GM12878 (cell line): ENCODE measurements around the gene MITF. TPM values are rescaled to one million over a fixed set of nuclear protein-coding genes. Genes with fewer than 3 reads are reported as not detected.

Experiments
- ATAC-seq: fragments of 200-7000 bp; cut with Tn5 transposase; 3 replicates; pipeline ENCODE4 v1.9.1; 2020; ENCODE audit warnings: mild to moderate bottlenecking, moderate library complexity
- BruUV-seq: library from RNA; stranded (reverse); fragments of 400-500 nt; replicated peaks from 2 replicates; lab custom pipeline; 2021; lab: Mats Ljungman, UMichigan
- CTCF ChIA-PET: fragments of 300-600 bp; sonication (Branson Sonifier 250); formaldehyde crosslinking; extraction: SDS; loops from one replicate; lab custom pipeline; 2021; ENCODE audit warnings: inconsistent platforms; lab: Yijun Ruan, JAX
- POLR2A ChIA-PET: fragments of 350-600 bp; formaldehyde crosslinking; extraction: SDS; loops from one replicate; lab custom pipeline; 2021; ENCODE audit warnings: inconsistent platforms; lab: Charles Lee
- RAD21 ChIA-PET: fragments of 300-600 bp; sonication (Branson Sonifier 250); formaldehyde crosslinking; loops from one replicate; lab custom pipeline; 2023; ENCODE audit warnings: antibody characterized with exemption; ENCODE audit not compliant: unreplicated experiment; lab: Charles Lee
- SMC1A ChIA-PET: fragments of 300-600 bp; sonication (Branson Sonifier 250); formaldehyde crosslinking; loops from one replicate; lab custom pipeline; 2023; ENCODE audit not compliant: unreplicated experiment, uncharacterized antibody; lab: Charles Lee
- DNase-seq: peaks from one replicate; pipeline ENCODE4 v3.0.0-alpha.2; 2011; ENCODE audit warnings: low read depth, low spot score
- FAIRE-seq: peaks from 3 replicates; lab custom pipeline; 2011; peaks lifted over from hg19 to GRCh38; lab: Jason Lieb, UNC
- H2AFZ ChIP-seq: 2 replicates; pipeline ENCODE4 v1.6.0; 2011; ENCODE audit warnings: low read depth, low read length, control low read depth; ENCODE audit not compliant: control insufficient read depth
- H3K27ac ChIP-seq: 2 replicates; pipeline ENCODE4 v1.5.1; 2011; ENCODE audit warnings: control low read depth; ENCODE audit not compliant: control insufficient read depth, insufficient read depth
- H3K27me3 ChIP-seq, 2 experiments: replicated peaks in 1 of 2; 2 replicates each; pipeline versions ENCODE4 v1.6.0 to v1.6.1; 2011; ENCODE audit warnings: low read length in 1 of 2; ENCODE audit not compliant: control insufficient read depth in 2 of 2, insufficient read depth in 2 of 2
- H3K36me3 ChIP-seq, 2 experiments: 2 replicates each; pipeline ENCODE4 v1.5.1; 2011; ENCODE audit warnings: low read length in 1 of 2; ENCODE audit not compliant: control insufficient read depth in 2 of 2, insufficient read depth in 2 of 2
- H3K4me1 ChIP-seq: 2 replicates; pipeline ENCODE4 v1.6.1; 2011; ENCODE audit warnings: mild to moderate bottlenecking, low read length, moderate library complexity, mixed read lengths; ENCODE audit not compliant: control insufficient read depth, insufficient read depth
- H3K4me2 ChIP-seq: 2 replicates; pipeline ENCODE4 v1.6.0; 2011; ENCODE audit warnings: control low read depth; ENCODE audit not compliant: control insufficient read depth, insufficient read depth
- H3K4me3 ChIP-seq: fragments of 200-600 bp; sonication (generic); 2 replicates; pipeline ENCODE4 v1.5.1; 2016
- H3K79me2 ChIP-seq: 2 replicates; pipeline ENCODE4 v1.6.0; 2011; ENCODE audit warnings: low read length; ENCODE audit not compliant: control insufficient read depth, insufficient read depth
- H3K9ac ChIP-seq: 2 replicates; pipeline ENCODE4 v1.8.0; 2011; ENCODE audit warnings: low read length, control low read depth, mixed read lengths; ENCODE audit not compliant: control insufficient read depth, insufficient read depth
- H3K9me3 ChIP-seq: replicated peaks from 3 replicates; pipeline ENCODE4 v1.5.1; 2011; ENCODE audit warnings: mild to moderate bottlenecking, low read length; ENCODE audit not compliant: control insufficient read depth, insufficient read depth
- H4K20me1 ChIP-seq: 2 replicates; pipeline ENCODE4 v1.6.0; 2011; ENCODE audit not compliant: control insufficient read depth, insufficient read depth
- ATF7 ChIP-seq: fragments of 450-650 bp; IDR thresholded peaks from 2 replicates; pipeline ENCODE4 v1.6.1; 2016; ENCODE audit warnings: low read depth, mild to moderate bottlenecking
- BCL3 ChIP-seq: IDR thresholded peaks from 2 replicates; pipeline ENCODE4 v1.6.1; 2011; ENCODE audit warnings: borderline replicate concordance, low read depth, mild to moderate bottlenecking, moderate library complexity, low read length; ENCODE audit not compliant: insufficient read depth, poor library complexity, severe bottlenecking
- BRCA1 ChIP-seq: IDR thresholded peaks from 2 replicates; pipeline ENCODE4 v1.6.1; 2011; ENCODE audit warnings: low read depth, low read length, improper control_type of control experiment
- CEBPZ ChIP-seq: fragments of 150-350 bp; IDR thresholded peaks from 2 replicates; pipeline ENCODE4 v1.6.1; 2016; ENCODE audit warnings: low read depth, low read length
- EED ChIP-seq: sonication (generic); IDR thresholded peaks from 2 replicates; pipeline ENCODE4 v1.6.1; 2016; ENCODE audit warnings: antibody characterized with exemption, low read depth
- HCFC1 ChIP-seq: fragments of 150-350 bp; IDR thresholded peaks from 2 replicates; pipeline ENCODE4 v1.6.1; 2014; ENCODE audit warnings: low read length
- HDAC2 ChIP-seq: fragments of 200-600 bp; sonication (generic); IDR thresholded peaks from 2 replicates; pipeline ENCODE4 v1.6.1; 2017
- MXI1 ChIP-seq: fragments of 150-350 bp; IDR thresholded peaks from 2 replicates; pipeline ENCODE4 v1.6.1; 2011; ENCODE audit warnings: low read depth, mild to moderate bottlenecking, inconsistent platforms, low read length, improper control_type of control experiment
- MYB ChIP-seq: fragments of 150-350 bp; IDR thresholded peaks from 2 replicates; pipeline ENCODE4 v1.6.1; 2014; ENCODE audit warnings: mild to moderate bottlenecking, low read depth, low read length, borderline replicate concordance
- MYC ChIP-seq: IDR thresholded peaks from 2 replicates; pipeline ENCODE4 v1.6.1; 2011; ENCODE audit warnings: mild to moderate bottlenecking, low read length, moderate library complexity, inconsistent platforms; ENCODE audit not compliant: insufficient read depth, insufficient replicate concordance, insufficient read length, severe bottlenecking
- RB1 ChIP-seq: fragments of 450-650 bp; formaldehyde crosslinking; IDR thresholded peaks from 2 replicates; pipeline ENCODE4 v1.6.1; 2017; ENCODE audit warnings: mild to moderate bottlenecking, borderline replicate concordance
- RCOR1 ChIP-seq: conservative IDR thresholded peaks from 2 replicates; pipeline ENCODE4 v1.6.1; 2012; ENCODE audit warnings: low read depth, low read length, improper control_type of control experiment
- TCF12 ChIP-seq: IDR thresholded peaks from 2 replicates; pipeline ENCODE4 v1.6.1; 2011; ENCODE audit warnings: low read depth, mild to moderate bottlenecking, low read length
- TCF7 ChIP-seq: IDR thresholded peaks from 2 replicates; pipeline ENCODE4 v1.6.1; 2014; ENCODE audit warnings: antibody characterized with exemption, borderline replicate concordance
- ZNF274 ChIP-seq: IDR thresholded peaks from one replicate; pipeline ENCODE4 v1.8.0; 2011; ENCODE audit not compliant: insufficient read length, insufficient read depth
- WGBS: methylation state at CpG from one replicate; pipeline ENCODE4 v1.1.6; 2016; ENCODE audit warnings: low lambda C conversion rate; ENCODE audit not compliant: insufficient replicate concordance, insufficient coverage; ENCODE audit errors: missing lambda C conversion rate; 5-methylcytosine and 5-hydroxymethylcytosine counted together
- in situ Hi-C: fragments of 300-500 bp; cut with MboI; formaldehyde crosslinking; loops from 9 replicates; pipeline ENCODE4 v1.14.3; 2018; ENCODE audit warnings: mixed read lengths
- intact Hi-C: fragments of 100-400 bp; cut with micrococcal nuclease; formaldehyde crosslinking; loops from one replicate; pipeline ENCODE4 v1.14.2; 2022; ENCODE audit not compliant: unreplicated experiment
- polyA plus RNA-seq, 11 experiments: library from polyadenylated mRNA; depleted of rRNA in 4 of 11; unstranded in 6 of 11; stranded (reverse) in 5 of 11; fragments of >200 nt; fragmentation: Nextera tagmentation in 4 of 11; fragmentation: Illumina TruSeq in 1 of 11; extraction: Ambion mirVana in 4 of 11; extraction: Trizol in 1 of 11; gene quantifications; 1 replicate in 1 of 11; 2 replicates in 10 of 11; pipeline versions ENCODE4 v1.2.1 to v1.2.3, GENCODE V29; 2011 to 2016; ENCODE audit warnings: inconsistent platforms in 2 of 11, missing spikeins in 2 of 11, low read depth in 1 of 11
- total RNA-seq, 4 experiments: library from RNA; depleted of rRNA in 3 of 4; stranded (reverse); fragments of >200 nt in 3 of 4; fragmentation: Illumina TruSeq in 1 of 4; extraction: Trizol in 1 of 4; gene quantifications; 2 replicates each; pipeline versions ENCODE4 v1.2.1 to v1.2.3, GENCODE V29; 2013 to 2021
- TF ChIP-seq, protein P1 (sequence below): fragments of 450-650 bp; IDR thresholded peaks from 2 replicates; pipeline ENCODE4 v1.6.1; 2018; ENCODE audit warnings: mild to moderate bottlenecking, low read depth, moderate library complexity; ENCODE audit not compliant: partially characterized antibody
- TF ChIP-seq, protein P2 (sequence below): IDR thresholded peaks from 2 replicates; pipeline ENCODE4 v1.6.1; 2012; ENCODE audit warnings: low read length, inconsistent platforms

MITF gene
- total and polyA plus RNA-seq, 10 of the 15 experiments (the other 5 are each of a cell fraction or from before 2014, with no cell fraction given) = under 0.01 to 0.90 (median 0.06) TPM; not detected in 3

GRCh38 chr3:69825446-69825845 lies 86.2 kb downstream of the MITF start:
- no peak overlapping the region for H3K4me2 ChIP-seq
- ATAC-seq = no peak
- no peak for DNase-seq
- RAD21 ChIA-PET = no interaction called here
- H4K20me1 ChIP-seq = no peaks in the 10 kb centered on the region
- SMC1A ChIA-PET = no interaction called here
- no peak overlapping the region for H3K4me3 ChIP-seq
- H3K36me3 ChIP-seq = no peaks in the 10 kb centered on the region
- 40% methylated on average over 2 of the region's 2 CpGs for WGBS
- CTCF ChIA-PET = no interaction called here
- no peak overlapping the region for H3K27ac ChIP-seq
- POLR2A ChIA-PET = no interaction called here
- TF ChIP-seq RB1 = no peak
- no peak for TF ChIP-seq HCFC1
- no peak for TF ChIP-seq RCOR1
- TF ChIP-seq ZNF274 = no peak
- TF ChIP-seq ATF7 = no peak
- no peak for TF ChIP-seq TCF12
- no peak for TF ChIP-seq EED
- TF ChIP-seq MXI1 = no peak
- TF ChIP-seq, protein P1, sequence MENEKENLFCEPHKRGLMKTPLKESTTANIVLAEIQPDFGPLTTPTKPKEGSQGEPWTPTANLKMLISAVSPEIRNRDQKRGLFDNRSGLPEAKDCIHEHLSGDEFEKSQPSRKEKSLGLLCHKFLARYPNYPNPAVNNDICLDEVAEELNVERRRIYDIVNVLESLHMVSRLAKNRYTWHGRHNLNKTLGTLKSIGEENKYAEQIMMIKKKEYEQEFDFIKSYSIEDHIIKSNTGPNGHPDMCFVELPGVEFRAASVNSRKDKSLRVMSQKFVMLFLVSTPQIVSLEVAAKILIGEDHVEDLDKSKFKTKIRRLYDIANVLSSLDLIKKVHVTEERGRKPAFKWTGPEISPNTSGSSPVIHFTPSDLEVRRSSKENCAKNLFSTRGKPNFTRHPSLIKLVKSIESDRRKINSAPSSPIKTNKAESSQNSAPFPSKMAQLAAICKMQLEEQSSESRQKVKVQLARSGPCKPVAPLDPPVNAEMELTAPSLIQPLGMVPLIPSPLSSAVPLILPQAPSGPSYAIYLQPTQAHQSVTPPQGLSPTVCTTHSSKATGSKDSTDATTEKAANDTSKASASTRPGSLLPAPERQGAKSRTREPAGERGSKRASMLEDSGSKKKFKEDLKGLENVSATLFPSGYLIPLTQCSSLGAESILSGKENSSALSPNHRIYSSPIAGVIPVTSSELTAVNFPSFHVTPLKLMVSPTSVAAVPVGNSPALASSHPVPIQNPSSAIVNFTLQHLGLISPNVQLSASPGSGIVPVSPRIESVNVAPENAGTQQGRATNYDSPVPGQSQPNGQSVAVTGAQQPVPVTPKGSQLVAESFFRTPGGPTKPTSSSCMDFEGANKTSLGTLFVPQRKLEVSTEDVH = no peak
- TF ChIP-seq TCF7 = no peak
- TF ChIP-seq, protein P2, sequence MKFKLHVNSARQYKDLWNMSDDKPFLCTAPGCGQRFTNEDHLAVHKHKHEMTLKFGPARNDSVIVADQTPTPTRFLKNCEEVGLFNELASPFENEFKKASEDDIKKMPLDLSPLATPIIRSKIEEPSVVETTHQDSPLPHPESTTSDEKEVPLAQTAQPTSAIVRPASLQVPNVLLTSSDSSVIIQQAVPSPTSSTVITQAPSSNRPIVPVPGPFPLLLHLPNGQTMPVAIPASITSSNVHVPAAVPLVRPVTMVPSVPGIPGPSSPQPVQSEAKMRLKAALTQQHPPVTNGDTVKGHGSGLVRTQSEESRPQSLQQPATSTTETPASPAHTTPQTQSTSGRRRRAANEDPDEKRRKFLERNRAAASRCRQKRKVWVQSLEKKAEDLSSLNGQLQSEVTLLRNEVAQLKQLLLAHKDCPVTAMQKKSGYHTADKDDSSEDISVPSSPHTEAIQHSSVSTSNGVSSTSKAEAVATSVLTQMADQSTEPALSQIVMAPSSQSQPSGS = no peak
- TF ChIP-seq HDAC2 = no peak
- no peak for TF ChIP-seq BCL3
- TF ChIP-seq MYB = no peak
- no peak for TF ChIP-seq BRCA1
- no peak for TF ChIP-seq MYC
- no peak for TF ChIP-seq CEBPZ
- no peaks in the 10 kb centered on the region for H3K9me3 ChIP-seq
- no peak for FAIRE-seq
- H3K9ac ChIP-seq = no peak overlapping the region
- in situ Hi-C loops = no loop called here
- no peak overlapping the region for H2AFZ ChIP-seq
- no peaks in the 10 kb centered on the region for H3K27me3 ChIP-seq
- intact Hi-C loops = no loop called here
- no TSS peak for BruUV-seq
- H3K79me2 ChIP-seq = no peaks in the 10 kb centered on the region
- no peaks in the 10 kb centered on the region for H3K4me1 ChIP-seq
